Naive thymus-derived CD4-positive, alpha-beta T cell (primary cell): ENCODE data around the gene TLX3. TPM values are rescaled to one million over a fixed set of nuclear protein-coding genes. Genes with fewer than 3 reads are reported as not detected.

Source experiments
- ATAC-seq: fragments of 150-1000 bp; cut with Tn5 transposase; 2 replicates; pipeline ENCODE4 v1.10.0; 2021; ENCODE audit warnings: mild to moderate bottlenecking, moderate library complexity
- CTCF ChIA-PET: fragments of 350-600 bp; sonication (Branson Sonifier 250); formaldehyde crosslinking; loops from one replicate; lab custom pipeline; 2021; ENCODE audit warnings: antibody characterized with exemption; lab: Charles Lee
- POLR2A ChIA-PET: fragments of 350-600 bp; sonication (Branson Sonifier 250); formaldehyde crosslinking; loops from one replicate; lab custom pipeline; 2021; ENCODE audit warnings: antibody characterized with exemption, inconsistent platforms; lab: Charles Lee
- DNase-seq, 9 donors: peaks; one replicate each; pipeline versions ENCODE4 v3.0.0 to v3.0.0-alpha.2; 2020 to 2022; ENCODE audit warnings: mixed read lengths in 1 of 9
- H3K27ac ChIP-seq: one replicate; pipeline ENCODE4 v1.7.0; 2013; ENCODE audit warnings: mild to moderate bottlenecking, low read depth, low read length, moderate library complexity
- H3K27me3 ChIP-seq, 2 donors: one replicate each; pipeline ENCODE4 v1.7.0; 2013; ENCODE audit warnings: low read length in 2 of 2, mild to moderate bottlenecking in 2 of 2, moderate library complexity in 2 of 2; ENCODE audit not compliant: control insufficient read depth in 2 of 2, insufficient read depth in 2 of 2
- H3K36me3 ChIP-seq, 3 experiments: 1 replicate in 2 of 3; 2 replicates in 1 of 3; pipeline ENCODE4 v1.7.0; 2013; ENCODE audit warnings: low read length in 3 of 3, mild to moderate bottlenecking in 3 of 3, moderate library complexity in 1 of 3; ENCODE audit not compliant: insufficient read depth in 3 of 3, control insufficient read depth in 2 of 3
- H3K4me1 ChIP-seq, 2 donors: one replicate each; pipeline ENCODE4 v1.7.0; 2013; ENCODE audit warnings: low read length in 2 of 2, mild to moderate bottlenecking in 2 of 2, moderate library complexity in 1 of 2; ENCODE audit not compliant: control insufficient read depth in 2 of 2, insufficient read depth in 2 of 2
- H3K4me3 ChIP-seq: 2 replicates; pipeline ENCODE4 v1.7.0; 2013; ENCODE audit warnings: mild to moderate bottlenecking, low read length
- H3K9me3 ChIP-seq, 3 experiments: 1 replicate in 2 of 3; 2 replicates in 1 of 3; pipeline ENCODE4 v1.7.0; 2013; ENCODE audit warnings: low read length in 3 of 3; ENCODE audit not compliant: control insufficient read depth in 2 of 3
- H3K27ac Mint-ChIP-seq, 9 donors: one replicate each; pipeline ENCODE4 v1.8.0; 2020 to 2022; ENCODE audit warnings: mixed read lengths in 9 of 9, mild to moderate bottlenecking in 8 of 9, moderate library complexity in 5 of 9, inconsistent platforms in 2 of 9
- H3K27me3 Mint-ChIP-seq, 5 donors: one replicate each; pipeline ENCODE4 v1.8.0; 2021 to 2022; ENCODE audit warnings: mixed read lengths in 5 of 5, mild to moderate bottlenecking in 1 of 5
- H3K36me3 Mint-ChIP-seq, 5 donors: one replicate each; pipeline ENCODE4 v1.8.0; 2020 to 2022; ENCODE audit warnings: mixed read lengths in 5 of 5, mild to moderate bottlenecking in 3 of 5, inconsistent platforms in 1 of 5
- H3K4me1 Mint-ChIP-seq, 7 donors: one replicate each; pipeline ENCODE4 v1.8.0; 2020 to 2022; ENCODE audit warnings: mixed read lengths in 7 of 7, mild to moderate bottlenecking in 3 of 7, inconsistent platforms in 1 of 7
- H3K4me3 Mint-ChIP-seq, 10 donors: one replicate each; pipeline ENCODE4 v1.8.0; 2020 to 2022; ENCODE audit warnings: mild to moderate bottlenecking in 10 of 10, mixed read lengths in 10 of 10, moderate library complexity in 6 of 10, inconsistent platforms in 2 of 10
- H3K9me3 Mint-ChIP-seq, 11 donors: one replicate each; pipeline ENCODE4 v1.8.0; 2020 to 2022; ENCODE audit warnings: mixed read lengths in 11 of 11, mild to moderate bottlenecking in 4 of 11, inconsistent platforms in 1 of 11, moderate library complexity in 1 of 11
- intact Hi-C, 2 donors: fragments of 100-400 bp; cut with micrococcal nuclease; formaldehyde crosslinking; loops; one replicate each; pipeline ENCODE4 v1.15.1; 2023
- polyA plus RNA-seq, 2 donors: library from polyadenylated mRNA; unstranded; fragments of 300-500 nt; fragmentation: Illumina TruSeq; gene quantifications; one replicate each; pipeline ENCODE4 v1.2.3, GENCODE V29; 2021
- total RNA-seq, 6 experiments: library from RNA in 5 of 6; stranded (reverse) in 5 of 6; gene quantifications; 1 replicate in 5 of 6; 2 replicates in 1 of 6; pipeline ENCODE4 v1.2.3 and lab custom pipeline; 2021 to 2026

Gene TLX3
- total and polyA plus RNA-seq, 7 experiments from 2014 or later = not detected

DNA sequence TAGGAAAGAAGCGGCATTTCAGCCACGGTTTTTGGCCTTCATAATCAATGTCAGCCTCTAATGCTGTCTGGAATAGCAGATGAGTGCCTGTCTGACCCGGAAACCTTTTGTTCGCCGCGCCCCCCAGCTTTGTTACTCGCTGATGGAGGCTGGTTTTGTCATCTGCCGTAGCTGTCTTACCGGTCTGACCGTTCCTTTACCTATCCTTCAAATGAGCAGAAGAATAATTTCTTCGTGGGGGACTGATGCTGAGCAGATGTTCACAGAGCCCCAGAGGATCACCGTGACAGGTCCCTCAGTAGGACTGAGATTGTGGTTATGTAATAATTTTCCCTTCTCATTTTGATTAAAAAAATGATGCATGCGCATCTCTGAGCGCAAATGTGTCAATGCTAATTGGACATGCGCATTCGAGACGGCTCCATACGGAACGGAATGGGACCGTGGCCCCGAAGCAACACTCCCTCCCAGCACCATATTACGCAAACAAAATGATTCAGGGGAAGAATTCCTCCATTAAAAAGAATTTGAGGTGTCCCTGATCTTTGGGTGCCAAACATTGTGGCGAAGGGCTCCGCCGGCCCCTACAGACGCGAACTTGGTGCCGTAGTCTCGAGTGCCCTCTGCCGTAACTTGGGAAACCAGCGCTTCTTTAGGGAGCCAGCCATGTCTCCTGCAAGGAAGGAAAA, 27.6 kb downstream of the TLX3 start:
- Histone ChIP-seq H3K27me3 (no peaks in the 10 kb centered on the region), H3K4me3 (no peak overlapping the region), H3K36me3 (no peaks in the 10 kb centered on the region), H3K4me1 (no peaks in the 10 kb centered on the region), H3K9me3 (no peaks in the 10 kb centered on the region), H3K27ac (no peak overlapping the region)
- ATAC-seq (peak; percentile 38), DNase-seq (no peak)
- CTCF ChIA-PET = no interaction called here
- H3K36me3 Mint-ChIP-seq = peaks cover 0 to 4% (median 0%) of the 10 kb centered on the region in 5 donors
- peaks cover 0 to 10% (median 4%) of the 10 kb centered on the region in 7 donors for H3K4me1 Mint-ChIP-seq
- no peaks in the 10 kb centered on the region for H3K9me3 Mint-ChIP-seq
- peaks cover 38 to 62% (median 46%) of the 10 kb centered on the region in 5 donors for H3K27me3 Mint-ChIP-seq
- intact Hi-C loops = loop anchor here (2.0 to 5.0 kb wide), 2 partner anchors 130 to 699 kb away; no protein-coding TSS in a partner anchor
- peak overlapping the region; percentile 45 to 74 (median 61) for H3K4me3 Mint-ChIP-seq
- POLR2A ChIA-PET = no interaction called here
- no peak overlapping the region for H3K27ac Mint-ChIP-seq

DNA sequence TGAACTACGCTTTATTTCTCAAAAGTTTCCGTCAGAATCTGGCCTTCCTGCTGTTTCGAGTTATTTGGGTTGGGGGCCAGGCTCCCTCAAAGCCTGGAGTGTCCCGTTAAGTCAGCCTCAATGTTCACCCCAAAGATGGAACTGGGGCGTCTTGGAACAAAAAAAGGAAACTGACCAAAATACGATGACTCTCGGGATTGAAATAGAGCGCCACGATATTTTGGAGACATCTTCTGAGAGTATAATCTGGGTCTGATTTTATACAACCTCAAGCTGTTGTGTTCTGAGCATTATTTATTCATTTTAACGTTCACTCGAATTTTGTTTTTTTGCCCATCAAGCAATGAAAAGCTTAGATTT, 28.1 kb downstream of the TLX3 start:
- no peak overlapping the region for H3K27ac Mint-ChIP-seq
- no peaks in the 10 kb centered on the region for H3K9me3 ChIP-seq

DNA sequence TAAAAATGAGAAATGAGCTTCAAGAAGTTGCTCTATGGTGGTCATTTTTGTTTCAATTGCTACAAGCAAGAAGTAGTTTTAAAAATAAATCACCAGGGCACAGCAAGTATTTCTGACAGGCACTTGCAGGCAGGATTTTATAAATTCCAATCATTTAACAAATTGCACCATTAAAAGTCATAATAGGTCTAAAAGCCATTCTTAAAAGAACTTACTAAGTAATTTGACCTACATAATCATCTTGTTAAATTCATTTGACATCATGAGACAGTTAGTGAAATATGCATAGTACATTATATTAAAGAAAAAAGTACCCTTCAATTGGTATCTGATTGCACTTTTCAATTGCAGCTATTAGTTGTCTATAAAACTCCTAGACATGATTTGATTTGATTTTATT, 31.0 kb downstream of the TLX3 start:
- Histone ChIP-seq H3K4me3 (no peak overlapping the region), H3K9me3 (no peaks in the 10 kb centered on the region), H3K27ac (no peak overlapping the region), H3K27me3 (no peaks in the 10 kb centered on the region), H3K36me3 (no peaks in the 10 kb centered on the region), H3K4me1 (no peaks in the 10 kb centered on the region)
- H3K4me1 Mint-ChIP-seq = peaks cover 0 to 10% (median 4%) of the 10 kb centered on the region in 7 donors
- H3K27ac Mint-ChIP-seq = no peak overlapping the region
- H3K9me3 Mint-ChIP-seq = no peaks in the 10 kb centered on the region
- ChIA-PET POLR2A (no interaction called here), CTCF (no interaction called here)
- no peak for ATAC-seq
- intact Hi-C loops = loop anchor here in 1 of 2 donors (10.0 kb wide), 1 partner anchor 595 kb away; no protein-coding TSS in a partner anchor
- no peak overlapping the region for H3K4me3 Mint-ChIP-seq
- no peak for DNase-seq
- H3K36me3 Mint-ChIP-seq = peaks cover 0 to 4% (median 0%) of the 10 kb centered on the region in 5 donors
- H3K27me3 Mint-ChIP-seq = peaks cover 33 to 48% (median 39%) of the 10 kb centered on the region in 5 donors

More for the DNA sequence above, 28.1 kb downstream of the TLX3 start:
- Histone ChIP-seq H3K4me1 (no peaks in the 10 kb centered on the region), H3K4me3 (no peak overlapping the region), H3K27me3 (no peaks in the 10 kb centered on the region), H3K36me3 (no peaks in the 10 kb centered on the region), H3K27ac (no peak overlapping the region)
- ChIA-PET CTCF (no interaction called here), POLR2A (no interaction called here)
- Mint-ChIP-seq H3K4me3 (peak overlapping the region; percentile 45 to 74 (median 61)), H3K27me3 (peaks cover 38 to 60% (median 45%) of the 10 kb centered on the region in 5 donors), H3K36me3 (peaks cover 0 to 4% (median 0%) of the 10 kb centered on the region in 5 donors), H3K9me3 (no peaks in the 10 kb centered on the region), H3K4me1 (peaks cover 0 to 10% (median 4%) of the 10 kb centered on the region in 7 donors)
- intact Hi-C loops = loop anchor here (2.0 to 5.0 kb wide), 2 partner anchors 130 to 700 kb away; no protein-coding TSS in a partner anchor
- ATAC-seq = no peak
- DNase-seq = no peak

GRCh38 chr5:171340491-171340890, 31.4 kb downstream of the TLX3 start:
- no peak overlapping the region for H3K4me3 ChIP-seq
- H3K27ac Mint-ChIP-seq = no peak overlapping the region
- H3K4me1 ChIP-seq = no peaks in the 10 kb centered on the region
- POLR2A ChIA-PET = no interaction called here
- CTCF ChIA-PET = no interaction called here
- peaks cover 0 to 4% (median 0%) of the 10 kb centered on the region in 5 donors for H3K36me3 Mint-ChIP-seq
- no peaks in the 10 kb centered on the region for H3K27me3 ChIP-seq
- H3K27me3 Mint-ChIP-seq = peaks cover 29 to 44% (median 34%) of the 10 kb centered on the region in 5 donors
- no peaks in the 10 kb centered on the region for H3K9me3 ChIP-seq
- no peak overlapping the region for H3K4me3 Mint-ChIP-seq
- H3K36me3 ChIP-seq = no peaks in the 10 kb centered on the region
- no peak overlapping the region for H3K27ac ChIP-seq
- H3K9me3 Mint-ChIP-seq = no peaks in the 10 kb centered on the region
- intact Hi-C loops = loop anchor here in 1 of 2 donors (10.0 kb wide), 1 partner anchor 596 kb away; no protein-coding TSS in a partner anchor
- H3K4me1 Mint-ChIP-seq = peaks cover 0 to 10% (median 4%) of the 10 kb centered on the region in 7 donors
- no peak for DNase-seq
- ATAC-seq = no peak

DNA sequence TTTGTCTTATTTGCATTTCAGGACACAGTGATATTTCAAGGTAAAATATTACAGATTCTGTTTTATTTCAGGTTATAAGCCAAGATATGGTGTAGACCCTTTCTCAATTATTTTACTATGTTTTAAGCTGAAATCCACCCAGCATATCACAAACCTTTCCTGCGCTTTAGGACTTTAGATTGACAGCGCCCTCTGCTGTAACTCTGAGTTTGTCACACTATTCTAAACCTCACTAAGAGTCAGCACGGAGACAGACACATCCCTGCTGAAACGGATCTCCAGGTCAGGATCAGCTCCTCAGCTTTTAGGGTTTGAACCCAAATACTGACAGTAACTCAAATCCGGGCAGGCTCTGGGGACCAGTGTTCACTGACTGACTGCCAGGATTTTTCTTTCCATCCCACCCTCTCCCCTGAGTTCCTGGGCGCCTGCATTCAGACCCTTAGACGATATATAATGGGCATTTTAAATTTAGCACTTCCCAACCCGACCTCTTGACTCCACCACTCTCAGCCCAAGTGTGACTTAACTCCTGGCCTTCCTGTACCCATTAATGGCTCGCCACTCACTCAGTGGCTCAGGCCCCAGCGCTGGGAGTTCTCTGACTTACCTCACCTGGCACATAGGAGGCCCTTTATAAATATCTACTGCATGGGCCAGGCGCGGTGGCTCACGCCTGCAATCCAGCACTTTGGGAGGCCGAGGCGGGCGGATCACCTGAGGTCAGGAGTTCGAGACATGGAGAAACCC, 33.5 kb downstream of the TLX3 start:
- intact Hi-C loops = loop anchor here in 1 of 2 donors (10.0 kb wide), 1 partner anchor 598 kb away; no protein-coding TSS in a partner anchor
- ATAC-seq (peak; percentile 73), DNase-seq (peak in 4 of 9 donors; percentile 3 to 20 (median 14))
- H3K4me3 ChIP-seq = no peak overlapping the region
- no peak overlapping the region for H3K27ac ChIP-seq
- no peak overlapping the region for H3K27ac Mint-ChIP-seq
- no peaks in the 10 kb centered on the region for H3K27me3 ChIP-seq
- no peaks in the 10 kb centered on the region for H3K4me1 ChIP-seq
- H3K9me3 Mint-ChIP-seq = peaks cover 0 to 2% (median 0%) of the 10 kb centered on the region in 11 donors
- H3K4me1 Mint-ChIP-seq = peaks cover 0 to 2% (median 0%) of the 10 kb centered on the region in 7 donors
- CTCF ChIA-PET = no interaction called here
- H3K27me3 Mint-ChIP-seq = peaks cover 11 to 35% (median 21%) of the 10 kb centered on the region in 5 donors
- H3K36me3 Mint-ChIP-seq = peaks cover 0 to 4% (median 0%) of the 10 kb centered on the region in 5 donors
- no peak overlapping the region for H3K4me3 Mint-ChIP-seq
- POLR2A ChIA-PET = no interaction called here
- no peaks in the 10 kb centered on the region for H3K36me3 ChIP-seq
- no peaks in the 10 kb centered on the region for H3K9me3 ChIP-seq

DNA sequence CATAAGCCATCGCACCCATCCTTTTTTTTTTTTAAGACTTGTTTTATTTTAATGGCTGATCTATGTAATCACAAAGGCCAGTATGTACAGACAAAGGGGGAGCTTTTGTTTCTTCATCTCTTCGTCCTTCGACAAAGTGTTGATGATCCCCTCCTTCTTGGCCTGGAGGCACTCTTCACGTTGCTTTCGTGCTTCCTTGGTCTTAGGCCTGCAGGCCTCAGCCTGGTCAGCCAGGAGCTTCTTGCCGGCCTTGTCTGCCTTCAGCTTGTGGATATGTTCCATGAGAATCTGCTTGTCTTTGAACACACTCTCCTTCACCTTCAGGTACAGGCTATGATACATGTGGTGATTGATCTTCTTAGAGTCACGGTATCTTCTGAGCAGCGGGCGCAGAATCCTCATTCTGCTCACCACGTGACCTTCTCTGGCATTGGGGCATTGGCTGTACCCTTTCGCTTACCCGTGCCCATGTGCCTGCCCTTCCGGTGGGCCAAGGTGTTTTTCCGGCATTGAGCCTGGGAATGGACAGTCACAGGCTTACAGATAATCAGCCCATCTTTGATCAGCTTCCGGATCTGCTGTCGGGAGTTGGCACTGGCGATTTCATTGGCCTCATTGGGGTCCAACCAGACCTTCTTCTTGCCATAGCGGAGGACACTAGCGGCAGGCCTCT, 36.0 kb downstream of the TLX3 start:
- Histone ChIP-seq H3K4me3 (no peak overlapping the region), H3K4me1 (no peaks in the 10 kb centered on the region), H3K9me3 (no peaks in the 10 kb centered on the region), H3K27me3 (no peaks in the 10 kb centered on the region), H3K27ac (no peak overlapping the region), H3K36me3 (no peaks in the 10 kb centered on the region)
- Mint-ChIP-seq H3K4me1 (peaks cover 0 to 2% (median 0%) of the 10 kb centered on the region in 7 donors), H3K9me3 (peaks cover 0 to 2% (median 0%) of the 10 kb centered on the region in 11 donors), H3K27me3 (peaks cover 4 to 25% (median 12%) of the 10 kb centered on the region in 5 donors), H3K36me3 (no peaks in the 10 kb centered on the region), H3K4me3 (no peak overlapping the region), H3K27ac (peak overlapping the region in 1 of 9 donors; percentile 28)
- ATAC-seq (no peak), DNase-seq (no peak)
- ChIA-PET POLR2A (no interaction called here), CTCF (no interaction called here)
- intact Hi-C loops = loop anchor here in 1 of 2 donors (10.0 kb wide), 1 partner anchor 600 kb away; no protein-coding TSS in a partner anchor
